Measurements from ENCODE around the gene GATA3. TPM values are rescaled to one million over a fixed set of nuclear protein-coding genes. Genes with fewer than 3 reads are reported as not detected.

Gene GATA3
- total and polyA plus RNA-seq, 9 of the 15 experiments (the other 6 are each of a cell fraction or from before 2014, with no cell fraction given), result 0.01 to 0.24 (median 0.09) TPM; not detected in 6

GRCh38 chr10:8042721-8043568 is 11.5 kb upstream of the GATA3 start:
- DNase-seq (ENCODE audit: extremely low read depth in 1 of 4, low spot score in 3 of 4) (no peak), FAIRE-seq (no peak), ATAC-seq (no peak)
- H3K9ac ChIP-seq (ENCODE audit: insufficient read depth in 1 of 2, low read depth in 2 of 2, low read length in 2 of 2), result no peak overlapping the region
- H3K4me2 ChIP-seq (ENCODE audit: insufficient read depth, low read length), result no peak overlapping the region
- intact Hi-C loops (cut with micrococcal nuclease), result no loop called here
- H4K20me1 ChIP-seq (replicated peaks; ENCODE audit: control insufficient read depth, insufficient read depth, low read length), result 0 out of 2 replicates have a peak, but pooled peaks cover 5% of the 10 kb centered on the region
- H3K4me3 ChIP-seq, result no peak overlapping the region
- no peaks in the 10 kb centered on the region for H3K79me2 ChIP-seq (ENCODE audit: control insufficient read depth, insufficient read depth, low read length)
- no peaks in the 10 kb centered on the region for H3K9me1 ChIP-seq (ENCODE audit: control insufficient read depth, insufficient read depth, low read length)
- no peaks in the 10 kb centered on the region for H3K9me3 ChIP-seq (replicated peaks; ENCODE audit: control insufficient read depth, insufficient read depth, low read depth, low read length)
- no TSS peak for BruUV-seq (replicated peaks)
- H3K4me1 ChIP-seq (replicated peaks in 1 of 2; ENCODE audit: control insufficient read depth in 2 of 2, insufficient read depth in 2 of 2, low read length in 2 of 2), result peaks cover 0 to 14% of the 10 kb centered on the region in 2 experiments; a peak in 2 of 5 replicates
- in situ Hi-C loops (cut with MboI), result no loop called here
- H3K36me3 ChIP-seq (ENCODE audit: control insufficient read depth, insufficient read depth, low read length), result no peaks in the 10 kb centered on the region
- peaks cover 61 to 73% of the 10 kb centered on the region in 2 experiments for H3K27me3 ChIP-seq (ENCODE audit: control insufficient read depth in 2 of 2, insufficient read depth in 2 of 2, low read length in 2 of 2)
- 11% methylated on average over 19 of the region's 35 CpGs for WGBS (ENCODE audit: insufficient coverage, low coverage, missing lambda C conversion rate)
- ChIA-PET CTCF (ENCODE audit: low intra/inter-chr PET ratio) (no interaction called here), POLR2A (interaction anchor here (0.7 kb wide), 1 partner anchor 36 kb away, joined by 3 read pairs; no protein-coding TSS in a partner anchor)
- no peak overlapping the region for H2AFZ ChIP-seq (ENCODE audit: low read depth, low read length)
- no peak overlapping the region for H3K27ac ChIP-seq (ENCODE audit: extremely low read depth, low read depth, low read length)
- TF ChIP-seq TGIF2 (CRISPR knock-in tag; IDR thresholded peaks at IDR 0.05) (no peak), ZNF77 (CRISPR knock-in tag; IDR thresholded peaks at IDR 0.05) (no peak), PTTG1 (tag; IDR thresholded peaks at IDR 0.05; ENCODE audit: low read depth) (no peak), SIX5 (IDR thresholded peaks at IDR 0.05; ENCODE audit: borderline replicate concordance in 1 of 2, insufficient read depth in 1 of 2, low read depth in 1 of 2, low read length in 2 of 2) (no peak), ZBTB40 (IDR thresholded peaks at IDR 0.05) (no peak), ZBTB40 (CRISPR knock-in tag; IDR thresholded peaks at IDR 0.05) (no peak), MCM5 (IDR thresholded peaks at IDR 0.05; ENCODE audit: low read depth) (no peak), ELF4 (CRISPR knock-in tag; IDR thresholded peaks at IDR 0.05) (no peak), HDAC2 (IDR thresholded peaks at IDR 0.05) (no peak), ZNF668 (CRISPR knock-in tag; IDR thresholded peaks at IDR 0.05) (no peak)
